K562 (cell line): ENCODE measurements around the gene DRD3. TPM values are rescaled to one million over a fixed set of nuclear protein-coding genes. Genes with fewer than 3 reads are reported as not detected.

Source experiments
- BMI1 ChIP-seq: fragments of 150-350 bp; IDR thresholded peaks from 2 replicates; pipeline ENCODE4 v1.6.1; 2014; ENCODE audit warnings: low read length
- CBX2 ChIP-seq: fragments of 200-600 bp; sonication (generic); IDR thresholded peaks from one replicate; pipeline ENCODE4 v1.6.1; 2012; ENCODE audit warnings: mild to moderate bottlenecking, low read length, inconsistent platforms; ENCODE audit not compliant: insufficient read depth, poor library complexity, severe bottlenecking
- CREB1 ChIP-seq, 2 experiments: sonication (generic) in 1 of 2; formaldehyde crosslinking in 1 of 2; IDR thresholded peaks; 2 replicates each; pipeline versions ENCODE4 v1.6.1 to v1.8.0; 2012 to 2022; ENCODE audit warnings: inconsistent platforms in 1 of 2, mild to moderate bottlenecking in 1 of 2, missing genetic modification reagents in 1 of 2, moderate library complexity in 1 of 2
- DEAF1 ChIP-seq: fragments of 450-650 bp; formaldehyde crosslinking; IDR thresholded peaks from 2 replicates; pipeline ENCODE4 v1.4.0; 2020; ENCODE audit warnings: mild to moderate bottlenecking, moderate library complexity
- EP300 ChIP-seq: IDR thresholded peaks from 2 replicates; pipeline ENCODE4 v1.6.1; 2012; ENCODE audit warnings: low read length, improper control_type of control experiment
- HMG20B ChIP-seq: fragments of 250-450 bp; sonication (Bioruptor Pico); IDR thresholded peaks from 2 replicates; pipeline ENCODE4 v1.5.0; 2021; ENCODE audit warnings: mild to moderate bottlenecking
- KLF6 ChIP-seq: fragments of 250-450 bp; sonication (Bioruptor Pico); IDR thresholded peaks from 2 replicates; pipeline ENCODE4 v1.4.0; 2020; ENCODE audit warnings: mild to moderate bottlenecking, moderate library complexity, borderline replicate concordance
- L3MBTL2 ChIP-seq: fragments of 450-650 bp; IDR thresholded peaks from 2 replicates; pipeline ENCODE4 v1.6.1; 2016; ENCODE audit warnings: mild to moderate bottlenecking, moderate library complexity
- PKNOX1 ChIP-seq: fragments of 450-650 bp; IDR thresholded peaks from 2 replicates; pipeline ENCODE4 v1.6.1; 2016
- POLR2AphosphoS5 ChIP-seq: IDR thresholded peaks from 2 replicates; pipeline ENCODE4 v1.6.1; 2011; ENCODE audit warnings: mild to moderate bottlenecking, low read depth, low read length, moderate library complexity; ENCODE audit not compliant: control insufficient read depth, insufficient read depth
- RAD21 ChIP-seq, 2 experiments: fragments of 250-450 bp in 1 of 2; fragments of 450-650 bp in 1 of 2; sonication (Bioruptor Pico) in 1 of 2; formaldehyde crosslinking in 1 of 2; IDR thresholded peaks in 1 of 2; conservative IDR thresholded peaks in 1 of 2; 2 replicates each; pipeline versions ENCODE4 v1.4.0 to v1.8.0; 2020 to 2022; ENCODE audit warnings: mild to moderate bottlenecking in 2 of 2, moderate library complexity in 1 of 2
- SMARCC2 ChIP-seq: fragments of 450-650 bp; IDR thresholded peaks from 2 replicates; pipeline ENCODE4 v1.6.1; 2017; ENCODE audit warnings: antibody characterized with exemption, moderate library complexity, mild to moderate bottlenecking, low read depth
- SNIP1 ChIP-seq: fragments of 450-650 bp; IDR thresholded peaks from 2 replicates; pipeline ENCODE4 v1.7.1; 2017; ENCODE audit warnings: low read depth, mild to moderate bottlenecking
- SUPT5H ChIP-seq: fragments of 450-650 bp; IDR thresholded peaks from 2 replicates; pipeline ENCODE4 v1.6.1; 2016
- TCF15 ChIP-seq: fragments of 250-450 bp; sonication (Bioruptor Pico); IDR thresholded peaks from 2 replicates; pipeline ENCODE4 v1.8.0; 2022; ENCODE audit warnings: moderate library complexity, mild to moderate bottlenecking, inconsistent platforms
- ZNF830 ChIP-seq: fragments of 250-450 bp; sonication (Bioruptor Pico); IDR thresholded peaks from 2 replicates; pipeline ENCODE4 v1.5.0; 2021; ENCODE audit warnings: mild to moderate bottlenecking
- polyA plus RNA-seq, 8 experiments: library from polyadenylated mRNA; depleted of rRNA in 4 of 8; stranded (reverse) in 5 of 8; unstranded in 3 of 8; fragments of >200 nt; fragmentation: Nextera tagmentation in 2 of 8; fragmentation: Illumina TruSeq in 1 of 8; extraction: Ambion mirVana in 2 of 8; extraction: Trizol in 1 of 8; gene quantifications; 2 replicates each; pipeline versions ENCODE4 v1.2.1 to v1.2.3, GENCODE V29; 2011 to 2014; ENCODE audit warnings: inconsistent platforms in 1 of 8, missing spikeins in 1 of 8
- total RNA-seq, 7 experiments: library from RNA; depleted of rRNA in 6 of 7; stranded (reverse); fragments of >200 nt in 6 of 7; fragmentation: Illumina TruSeq in 2 of 7; extraction: Trizol in 2 of 7; gene quantifications; 2 replicates each; pipeline versions ENCODE4 v1.2.1 to v1.2.3, GENCODE V29; 2011 to 2021; ENCODE audit warnings: low replicate concordance in 1 of 7

Gene DRD3
- total and polyA plus RNA-seq, 9 of the 15 experiments (the other 6 are each of a cell fraction or from before 2014, with no cell fraction given) = not detected

GRCh38 chr3:114155370-114155821 lies 23.5 kb downstream of the DRD3 start (continued):
- TF ChIP-seq DEAF1 (CRISPR knock-in tag) (0 out of 2 replicates have a peak, but pooled peaks have one; percentile 25), L3MBTL2 (peak; percentile 47; the same call in 1 of the 2 replicates), BMI1 (no peak), SNIP1 (no peak), CREB1 (IDR thresholded peaks at IDR 0.05) (no peak), CREB1 (CRISPR knock-in tag; IDR thresholded peaks at IDR 0.05) (no peak), TCF15 (CRISPR knock-in tag) (no peak), EP300 (no peak), RAD21 (CRISPR knock-in tag; conservative IDR thresholded peaks at IDR 0.05 in 1 of 2, IDR thresholded peaks at IDR 0.05 in 1 of 2) (peak; percentile 27 to 50; a peak in 2 of 4 replicates), SUPT5H (no peak), SMARCC2 (no peak), POLR2AphosphoS5 (no peak), HMG20B (CRISPR knock-in tag) (no peak), PKNOX1 (no peak), CBX2 (no peak), ZNF830 (CRISPR knock-in tag) (no peak), KLF6 (no peak)
